Kidney (tissue), 14 donors: Measurements from ENCODE around the gene VASP. TPM values are rescaled to one million over a fixed set of nuclear protein-coding genes. Genes with fewer than 3 reads are reported as not detected.

Experiments
- DNase-seq, 5 donors: peaks; one replicate each; pipeline ENCODE4 v3.0.0-alpha.2; 2013 to 2020
- FAIRE-seq: peaks from 2 replicates; lab custom pipeline; 2012; peaks lifted over from hg19 to GRCh38; lab: Jason Lieb, UNC
- H3K27ac ChIP-seq, 2 donors: one replicate each; pipeline ENCODE4 v1.7.0; 2013; ENCODE audit warnings: low read depth in 2 of 2, low read length in 2 of 2, inconsistent platforms in 1 of 2
- H3K27me3 ChIP-seq: one replicate; pipeline ENCODE4 v1.7.1; 2013; ENCODE audit warnings: low read length, inconsistent platforms; ENCODE audit not compliant: control insufficient read depth, insufficient read depth
- H3K36me3 ChIP-seq, 3 donors: one replicate each; pipeline versions ENCODE4 v1.7.0 to v1.7.1; 2013; ENCODE audit warnings: low read length in 3 of 3, control low read depth in 1 of 3, inconsistent platforms in 1 of 3; ENCODE audit not compliant: insufficient read depth in 3 of 3, control insufficient read depth in 2 of 3
- H3K4me1 ChIP-seq, 3 donors: one replicate each; pipeline versions ENCODE4 v1.7.0 to v1.7.1; 2013; ENCODE audit warnings: low read length in 3 of 3, inconsistent platforms in 1 of 3, low read depth in 1 of 3; ENCODE audit not compliant: control insufficient read depth in 2 of 3, insufficient read depth in 2 of 3
- H3K4me3 ChIP-seq, 3 donors: one replicate each; pipeline versions ENCODE4 v1.7.0 to v1.8.1; 2013; ENCODE audit warnings: low read length in 3 of 3, control low read depth in 1 of 3, inconsistent platforms in 1 of 3
- H3K9ac ChIP-seq, 3 donors: one replicate each; pipeline versions ENCODE4 v1.7.0 to v1.7.1; 2013; ENCODE audit warnings: low read length in 3 of 3, control low read depth in 1 of 3, inconsistent platforms in 1 of 3
- H3K9me3 ChIP-seq, 3 donors: one replicate each; pipeline versions ENCODE4 v1.7.0 to v1.7.1; 2013; ENCODE audit warnings: low read length in 3 of 3, control low read depth in 1 of 3, inconsistent platforms in 1 of 3; ENCODE audit not compliant: control insufficient read depth in 2 of 3, insufficient read depth in 1 of 3
- CTCF ChIP-seq: IDR thresholded peaks from 3 replicates; pipeline ENCODE4 v1.5.1; 2012; ENCODE audit warnings: mild to moderate bottlenecking, moderate library complexity, borderline replicate concordance; ENCODE audit not compliant: insufficient read depth; ENCODE audit errors: extremely low read depth
- intact Hi-C: fragments of 100-400 bp; cut with DNase I; formaldehyde crosslinking; loops from one replicate; pipeline ENCODE4 v1.11.1; 2022
- polyA plus RNA-seq: library from polyadenylated mRNA; stranded (reverse); fragments of 350-450 nt; fragmentation: Illumina TruSeq; extraction: RNeasy Lipid Tissue Mini Kit (QIAGEN cat#74804); gene quantifications from one replicate; pipeline ENCODE4 v1.2.3, GENCODE V29; 2014; ENCODE audit warnings: low read depth, low replicate concordance; ENCODE audit not compliant: insufficient read depth
- total RNA-seq: library from RNA; stranded (reverse); fragmentation: NEBNext Ultra II Directional; extraction: Animal tissue kit (Norgen Biotek cat#: 25700); gene quantifications from one replicate; pipeline ENCODE4 v1.2.1, GENCODE V29; 2021
- donor health status: control.
- donor health status: control.
- donor health status: control.
- donor health status: control.
- donor health status: control.
- donor health status: DM: yes; HTN: yes; CAD: no.
- donor health status: Normal renal cell carcinoma (clear cell type).

VASP gene
- total and polyA plus RNA-seq, 2 donors from 2014 or later: 36.3 to 105 TPM

- no peak for TF ChIP-seq CTCF
- intact Hi-C loops: no loop called here
- Histone ChIP-seq H3K4me1 (peaks cover 0 to 9% (median 0%) of the 10 kb centered on the region in 3 donors), H3K27me3 (peaks cover 4% of the 10 kb centered on the region), H3K9me3 (no peaks in the 10 kb centered on the region), H3K27ac (no peak overlapping the region), H3K4me3 (peak overlapping the region; percentile 47 to 64 (median 53)), H3K36me3 (no peaks in the 10 kb centered on the region), H3K9ac (peak overlapping the region in 1 of 3 donors; percentile 16)
- no peak for FAIRE-seq
- peak in 4 of 5 donors; percentile 58 to 85 (median 68) for DNase-seq
Observed at GRCh38 chr19:45492627-45493470, 14.4 kb upstream of the VASP start.

GRCh38 chr19:45494261-45494916, 12.9 kb upstream of the VASP start:
- DNase-seq (peak in 1 of 5 donors; percentile 50), FAIRE-seq (no peak)
- H3K9ac ChIP-seq: no peak overlapping the region
- peaks cover 10% of the 10 kb centered on the region for H3K27me3 ChIP-seq
- TF ChIP-seq CTCF: no peak
- H3K4me3 ChIP-seq: no peak overlapping the region
- H3K9me3 ChIP-seq: no peaks in the 10 kb centered on the region
- H3K27ac ChIP-seq: no peak overlapping the region
- H3K4me1 ChIP-seq: peaks cover 0 to 19% (median 0%) of the 10 kb centered on the region in 3 donors
- H3K36me3 ChIP-seq: no peaks in the 10 kb centered on the region
- intact Hi-C loops: no loop called here

- Histone ChIP-seq H3K27me3 (peaks cover 16% of the 10 kb centered on the region), H3K4me1 (peaks cover 0 to 19% (median 0%) of the 10 kb centered on the region in 3 donors), H3K36me3 (no peaks in the 10 kb centered on the region), H3K9me3 (no peaks in the 10 kb centered on the region), H3K4me3 (no peak overlapping the region), H3K9ac (no peak overlapping the region), H3K27ac (no peak overlapping the region)
- FAIRE-seq (no peak), DNase-seq (no peak)
- TF ChIP-seq CTCF: no peak
- intact Hi-C loops: no loop called here
Observed at GRCh38 chr19:45495178-45495577, 12.1 kb upstream of the VASP start.
